Activated CD4-positive, alpha-beta T cell treated with anti-CD3 and anti-CD28 coated beads, Interleukin-2, amount 10 ng/mL, durations not matched to agents 24 days and 14 days (primary cell): Measurements from ENCODE around the gene NUDT21. TPM values are rescaled to one million over a fixed set of nuclear protein-coding genes. Genes with fewer than 3 reads are reported as not detected.
"Not testable (repeated sequence)": the region's sequence is repeated elsewhere in the genome, so short reads cannot be mapped to it uniquely, and the experiment has no call there.

Source experiments
- DNase-seq: peaks from one replicate; pipeline ENCODE4 v3.0.0; 2022
- H3K27ac Mint-ChIP-seq: one replicate; pipeline ENCODE4 v1.8.0; 2022; ENCODE audit warnings: mild to moderate bottlenecking, mixed read lengths
- H3K27me3 Mint-ChIP-seq: one replicate; pipeline ENCODE4 v1.8.0; 2022; ENCODE audit warnings: mixed read lengths
- H3K36me3 Mint-ChIP-seq: one replicate; pipeline ENCODE4 v1.8.0; 2022; ENCODE audit warnings: low read depth, mild to moderate bottlenecking, mixed read lengths
- H3K4me1 Mint-ChIP-seq: one replicate; pipeline ENCODE4 v1.8.0; 2021; ENCODE audit warnings: mixed read lengths
- H3K4me3 Mint-ChIP-seq: one replicate; pipeline ENCODE4 v1.8.0; 2022; ENCODE audit warnings: mild to moderate bottlenecking, moderate library complexity, mixed read lengths
- H3K9me3 Mint-ChIP-seq: one replicate; pipeline ENCODE4 v1.8.0; 2021; ENCODE audit warnings: mixed read lengths
- intact Hi-C: fragments of 100-400 bp; cut with micrococcal nuclease; formaldehyde crosslinking; loops from one replicate; pipeline ENCODE4 v1.15.1; 2023
- total RNA-seq: library from RNA; stranded (reverse); gene quantifications from 2 replicates; pipeline ENCODE4 v1.2.3, GENCODE V29; 2022

The NUDT21 gene
- total RNA-seq, 1 donor from 2014 or later, result 282 TPM

DNA sequence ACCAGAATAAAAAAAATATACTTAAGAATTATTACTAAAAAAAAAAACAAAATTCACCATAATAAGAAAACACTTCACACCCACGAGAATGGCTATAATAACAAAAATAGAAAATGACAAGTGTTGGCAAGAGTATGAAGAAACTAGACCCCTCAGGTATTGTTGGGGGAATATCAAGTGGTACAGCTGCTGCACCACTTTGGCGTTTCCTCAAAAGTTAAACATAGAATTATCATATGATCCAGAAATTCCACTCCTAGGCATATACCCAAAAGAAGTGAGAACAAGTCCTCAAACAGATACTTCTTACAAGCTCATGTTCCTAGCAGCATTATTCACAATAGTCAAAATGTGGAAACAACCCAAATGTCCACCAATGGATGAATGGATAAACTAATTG lies 52.1 kb downstream of the NUDT21 start:
- Mint-ChIP-seq H3K9me3 (peaks cover 3% of the 10 kb centered on the region), H3K4me1 (peaks cover 4% of the 10 kb centered on the region)
- intact Hi-C loops, result no loop called here

DNA sequence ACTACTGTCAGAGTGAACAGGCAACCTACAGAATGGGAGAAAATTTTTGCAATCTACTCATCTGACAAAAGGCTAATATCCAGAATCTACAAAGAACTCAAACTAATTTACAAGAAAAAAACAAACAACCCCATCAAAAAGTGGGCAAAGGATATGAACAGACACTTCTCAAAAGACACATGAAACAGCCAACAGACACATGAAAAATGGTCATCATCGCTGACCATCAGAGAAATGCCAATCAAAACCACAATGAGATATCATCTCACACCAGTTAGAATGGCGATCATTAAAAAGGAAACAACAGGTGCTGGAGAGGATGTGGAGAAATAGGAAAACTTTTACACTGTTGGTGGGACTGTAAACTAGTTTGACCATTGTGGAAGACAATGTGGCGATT lies 54.4 kb downstream of the NUDT21 start:
- H3K27ac Mint-ChIP-seq, H3K27me3 Mint-ChIP-seq, intact Hi-C loops, H3K4me3 Mint-ChIP-seq, DNase-seq, H3K9me3 Mint-ChIP-seq: not testable (repeated sequence)
- Mint-ChIP-seq H3K4me1 (peaks cover 11% of the 10 kb centered on the region), H3K36me3 (peaks cover 52% of the 10 kb centered on the region)

More for the DNA sequence above, 52.1 kb downstream of the NUDT21 start:
- peaks cover 47% of the 10 kb centered on the region for H3K36me3 Mint-ChIP-seq
- no peaks in the 10 kb centered on the region for H3K27me3 Mint-ChIP-seq
- H3K27ac Mint-ChIP-seq, result no peak overlapping the region
- DNase-seq, result no peak
- H3K4me3 Mint-ChIP-seq, result no peak overlapping the region

DNA sequence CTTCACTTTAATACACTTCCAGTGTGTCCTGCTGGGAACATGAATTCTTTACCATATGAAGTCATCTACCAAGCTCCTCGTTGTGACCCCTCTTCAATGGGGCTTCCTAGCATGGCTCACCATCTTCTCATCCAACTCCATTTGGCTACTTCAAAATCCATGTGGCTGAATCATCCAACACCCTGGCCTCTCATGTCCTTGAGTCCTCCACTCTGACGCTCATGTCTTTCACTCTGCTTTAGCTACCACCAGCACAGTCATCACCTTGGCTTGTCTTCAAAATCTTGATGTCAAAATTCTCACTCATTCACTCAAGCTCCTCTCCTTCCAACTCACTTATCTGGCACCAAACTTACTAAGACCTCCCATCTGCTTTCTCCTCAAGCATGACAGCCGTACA lies 61.6 kb downstream of the NUDT21 start:
- intact Hi-C loops, result no loop called here
- Mint-ChIP-seq H3K4me1 (peaks cover 10% of the 10 kb centered on the region), H3K27me3 (no peaks in the 10 kb centered on the region), H3K27ac (no peak overlapping the region), H3K4me3 (no peak overlapping the region), H3K36me3 (peaks cover 55% of the 10 kb centered on the region), H3K9me3 (no peaks in the 10 kb centered on the region)
- DNase-seq, result no peak

DNA sequence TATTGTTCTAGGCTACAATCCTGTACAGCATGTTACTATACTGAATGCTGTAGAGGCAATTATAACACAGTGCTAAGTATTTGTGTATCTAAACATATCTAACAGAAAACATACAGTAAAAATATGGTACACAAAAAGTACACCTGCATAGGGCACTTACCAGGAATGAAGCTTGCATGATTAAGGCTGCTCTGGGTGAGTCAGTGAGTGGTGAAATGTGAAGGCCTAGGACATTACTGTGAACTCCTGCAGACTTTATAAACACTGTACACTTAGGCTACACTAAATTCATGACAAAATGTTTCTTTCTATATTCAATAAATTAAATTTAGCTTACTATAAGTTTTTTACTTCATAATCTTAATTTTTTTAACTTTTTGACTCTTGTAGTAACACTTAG lies 62.9 kb downstream of the NUDT21 start:
- Mint-ChIP-seq H3K4me1 (peaks cover 5% of the 10 kb centered on the region), H3K27ac (no peak overlapping the region), H3K9me3 (peaks cover 9% of the 10 kb centered on the region), H3K36me3 (peaks cover 60% of the 10 kb centered on the region), H3K4me3 (no peak overlapping the region), H3K27me3 (no peaks in the 10 kb centered on the region)
- DNase-seq, result no peak
- intact Hi-C loops, result no loop called here

DNA sequence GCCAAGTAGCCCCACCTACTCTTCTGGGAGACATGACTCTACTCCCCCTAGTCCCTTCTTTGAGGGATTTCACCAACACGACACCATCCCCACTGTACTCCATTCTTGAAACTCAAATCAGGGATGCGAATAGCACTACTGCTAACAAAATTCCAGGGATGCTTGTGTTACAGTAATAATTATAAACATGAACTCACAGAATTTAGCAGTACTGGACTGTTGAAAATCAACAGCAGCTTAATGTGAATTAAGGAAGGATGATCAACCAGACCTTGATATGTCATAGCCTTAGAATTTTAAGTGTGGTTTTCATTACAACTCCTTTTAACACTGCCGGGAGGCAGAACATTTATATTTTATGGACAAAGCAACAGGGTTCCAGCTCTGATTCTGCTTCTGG lies 63.7 kb downstream of the NUDT21 start:
- peaks cover 13% of the 10 kb centered on the region for H3K9me3 Mint-ChIP-seq
- H3K36me3 Mint-ChIP-seq, result peaks cover 61% of the 10 kb centered on the region
- no peak for DNase-seq
- H3K4me3 Mint-ChIP-seq, result no peak overlapping the region
- H3K27ac Mint-ChIP-seq, result no peak overlapping the region
- peaks cover 3% of the 10 kb centered on the region for H3K4me1 Mint-ChIP-seq
- intact Hi-C loops, result no loop called here
- no peaks in the 10 kb centered on the region for H3K27me3 Mint-ChIP-seq

DNA sequence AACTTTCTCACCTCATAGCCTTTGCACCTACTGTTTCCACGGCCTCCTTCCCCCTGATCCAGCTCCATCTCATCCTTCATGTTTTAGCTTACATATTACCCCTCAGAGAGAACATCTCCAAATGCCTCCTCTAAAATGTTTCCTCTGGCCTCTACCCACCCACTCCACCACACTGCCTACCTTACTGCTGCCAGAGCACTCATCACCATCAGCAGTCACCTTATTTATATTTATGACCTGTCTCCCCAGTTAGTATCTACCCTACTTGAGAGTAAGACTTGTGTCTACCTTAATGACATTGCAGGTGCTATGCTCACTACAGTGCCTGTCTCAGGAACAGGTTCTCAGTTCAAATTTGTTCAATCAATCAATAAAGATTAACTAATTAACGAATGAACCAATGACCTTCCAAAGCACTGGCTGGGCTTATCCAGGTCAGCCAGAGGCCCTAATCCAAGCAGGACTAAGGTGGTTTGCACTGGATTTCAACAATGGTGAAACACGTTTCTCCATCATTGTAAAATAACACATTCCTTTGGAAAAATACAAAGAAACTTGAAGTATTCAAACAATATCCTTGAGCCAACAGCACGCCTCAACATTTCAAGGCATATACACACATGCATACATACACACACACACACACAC lies 66.9 kb downstream of the NUDT21 start:
- no peaks in the 10 kb centered on the region for H3K27me3 Mint-ChIP-seq
- no peaks in the 10 kb centered on the region for H3K4me1 Mint-ChIP-seq
- peaks cover 32% of the 10 kb centered on the region for H3K9me3 Mint-ChIP-seq
- no peak for DNase-seq
- H3K36me3 Mint-ChIP-seq, result peaks cover 72% of the 10 kb centered on the region
- no peak overlapping the region for H3K27ac Mint-ChIP-seq
- intact Hi-C loops, result no loop called here
- H3K4me3 Mint-ChIP-seq, result no peak overlapping the region

DNA sequence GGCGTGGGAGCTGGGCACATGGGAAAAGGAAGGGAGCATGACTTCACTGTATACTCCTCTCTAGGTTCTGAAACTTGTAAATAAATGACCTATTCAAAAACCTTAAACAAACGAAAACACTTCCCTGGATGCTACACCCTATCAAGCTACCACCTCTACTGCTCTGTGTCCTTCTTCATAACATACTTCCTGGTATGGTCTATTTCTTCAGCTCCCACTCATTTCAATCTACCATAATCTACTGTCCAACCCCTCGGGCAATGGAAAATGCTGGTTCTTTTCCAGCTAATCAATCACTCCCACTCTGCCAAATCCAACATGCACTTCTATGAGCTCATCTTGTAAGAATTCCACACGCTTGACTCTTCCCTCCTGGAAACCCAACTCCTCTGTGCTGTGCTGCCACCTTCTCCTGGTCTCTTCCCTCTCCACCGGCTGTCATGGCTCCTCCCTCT lies 68.2 kb downstream of the NUDT21 start:
- Mint-ChIP-seq H3K27me3 (no peaks in the 10 kb centered on the region), H3K4me1 (no peaks in the 10 kb centered on the region), H3K27ac (no peak overlapping the region), H3K4me3 (no peak overlapping the region), H3K9me3 (peaks cover 32% of the 10 kb centered on the region), H3K36me3 (peaks cover 81% of the 10 kb centered on the region)
- no peak for DNase-seq
- intact Hi-C loops, result no loop called here

DNA sequence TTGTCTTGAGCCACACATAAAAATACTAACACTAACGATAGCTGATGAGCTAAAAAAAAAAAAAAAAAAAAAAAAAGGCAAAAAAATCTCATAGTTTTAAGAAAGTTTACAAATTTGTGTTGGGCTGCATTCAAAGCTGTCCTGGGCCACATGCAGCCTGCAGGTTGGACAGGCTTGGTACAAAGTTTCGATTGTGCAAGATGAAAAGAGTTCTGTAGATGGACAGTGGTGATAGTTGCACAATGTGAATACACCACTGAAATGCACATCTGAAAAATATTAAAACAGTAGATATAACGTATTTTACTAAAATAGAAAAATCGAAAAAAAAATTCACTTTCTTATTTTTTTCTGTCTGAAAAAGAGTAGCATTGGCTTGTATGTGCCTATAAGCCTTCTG lies 68.7 kb downstream of the NUDT21 start:
- peaks cover 32% of the 10 kb centered on the region for H3K9me3 Mint-ChIP-seq

DNA sequence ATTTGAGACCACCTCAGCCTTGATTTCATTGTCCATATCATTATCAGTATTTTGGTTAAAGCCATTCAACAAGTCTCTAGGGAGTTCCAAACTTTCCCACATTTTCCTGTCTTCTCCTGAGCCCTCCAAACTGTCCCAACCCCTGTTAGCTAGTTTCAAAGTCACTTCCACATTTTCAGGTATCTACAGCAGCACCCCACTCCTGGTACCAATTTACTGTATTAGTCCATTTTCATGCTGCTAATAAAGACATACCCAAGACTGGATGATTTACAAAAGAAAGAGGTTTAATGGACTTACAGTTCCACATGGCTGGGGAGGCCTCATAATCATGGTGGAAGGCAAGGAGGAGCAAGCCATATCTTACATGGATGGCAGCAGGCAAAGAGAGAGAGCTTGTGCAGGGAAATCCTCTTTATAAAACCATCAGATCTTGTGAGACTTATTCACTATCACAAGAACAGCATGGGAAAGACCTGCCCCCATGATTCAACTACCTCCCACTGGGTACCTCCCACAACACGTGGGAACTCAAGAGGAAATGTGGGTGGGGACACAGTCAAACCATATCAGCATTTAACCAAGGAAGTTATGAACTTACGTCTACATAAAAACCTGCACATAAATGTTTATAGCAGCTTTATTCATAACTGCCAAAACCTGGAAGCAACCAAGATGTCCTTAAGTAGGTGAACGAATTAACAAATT lies 70.2 kb downstream of the NUDT21 start:
- Mint-ChIP-seq H3K36me3 (peaks cover 81% of the 10 kb centered on the region), H3K9me3 (peaks cover 32% of the 10 kb centered on the region)
- intact Hi-C loops, H3K4me1 Mint-ChIP-seq, H3K27me3 Mint-ChIP-seq, H3K4me3 Mint-ChIP-seq, DNase-seq, H3K27ac Mint-ChIP-seq: not testable (repeated sequence)

More for the DNA sequence above, 68.7 kb downstream of the NUDT21 start:
- intact Hi-C loops, result no loop called here
- Mint-ChIP-seq H3K4me3 (no peak overlapping the region), H3K4me1 (no peaks in the 10 kb centered on the region), H3K36me3 (peaks cover 83% of the 10 kb centered on the region), H3K27me3 (no peaks in the 10 kb centered on the region), H3K27ac (no peak overlapping the region)
- DNase-seq, result no peak

Other genes starting within 250 kb of the NUDT21 start
- 50.6 and 52.3 TPM in 2 replicates for gene AMFR, start 25.8 kb downstream of the NUDT21 start, total RNA-seq
- gene OGFOD1, start 222 bp upstream of the NUDT21 start, total RNA-seq, result 87.0 and 89.2 TPM in 2 replicates
- 8.5 and 10.9 TPM in 2 replicates for gene BBS2, start 68.7 kb upstream of the NUDT21 start, total RNA-seq
- gene MT4, start 113.7 kb upstream of the NUDT21 start, total RNA-seq, result not detected in 2 replicates
- gene MT3, start 138.2 kb upstream of the NUDT21 start, total RNA-seq, result 5.9 and 9.3 TPM in 2 replicates
- 465 TPM in 2 replicates for gene MT2A, start 157.3 kb upstream of the NUDT21 start, total RNA-seq
- 136 and 152 TPM in 2 replicates for gene MT1E, start 174.4 kb upstream of the NUDT21 start, total RNA-seq
- gene MT1M, start 181.3 kb upstream of the NUDT21 start, total RNA-seq, result not detected in 2 replicates
- 1.8 and 2.1 TPM in 2 replicates for gene MT1A, start 187.3 kb upstream of the NUDT21 start, total RNA-seq
- not detected in 2 replicates for gene MT1B, start 200.6 kb upstream of the NUDT21 start, total RNA-seq
- 4.2 and 6.7 TPM in 2 replicates for gene MT1F, start 206.6 kb upstream of the NUDT21 start, total RNA-seq
- gene MT1G, start 216.7 kb upstream of the NUDT21 start, total RNA-seq, result 24.5 and 32.2 TPM in 2 replicates
- gene MT1H, start 218.5 kb upstream of the NUDT21 start, total RNA-seq, result not detected in 2 replicates
- 62.7 and 66.9 TPM in 2 replicates for gene MT1X, start 231.1 kb upstream of the NUDT21 start, total RNA-seq